ENCODE data around the gene TUBA4B. TPM values are rescaled to one million over a fixed set of nuclear protein-coding genes. Genes with fewer than 3 reads are reported as not detected.
A peak's percentile ranks its signal among the peaks of the same experiment; 100 is the strongest.

The TUBA4B gene
- total and polyA plus RNA-seq, 4 experiments from 2014 or later = not detected

GRCh38 chr2:219287580-219288265 is 34.7 kb downstream of the TUBA4B start:
- ChIA-PET POLR2A (ENCODE audit: partially characterized antibody) (interaction anchor here (1.0 to 1.3 kb wide), 2 partner anchors 70 to 111 kb away, joined by 4 to 5 read pairs; partner anchors contain the start of gene CNPPD1), CTCF (ENCODE audit: partially characterized antibody) (interaction anchor here (1.3 to 14.0 kb wide), 3 partner anchors 6 to 116 kb away, joined by 4 to 208 read pairs (median 4); no protein-coding TSS in a partner anchor)
- Histone ChIP-seq H3K4me3 (ENCODE audit: low read length in 2 of 2) (no peak overlapping the region), H3K9me3 (ENCODE audit: control insufficient read depth in 1 of 2, low read length in 2 of 2) (no peaks in the 10 kb centered on the region), H3K27ac (ENCODE audit: low read depth, low read length) (no peak overlapping the region), H3K27me3 (ENCODE audit: insufficient read depth, low read length) (no peaks in the 10 kb centered on the region), H3K36me3 (ENCODE audit: insufficient read depth, low read length) (peaks cover 32% of the 10 kb centered on the region), H3K4me1 (ENCODE audit: insufficient read depth, low read length) (no peaks in the 10 kb centered on the region)
- no peaks in the 10 kb centered on the region for H3K27me3 Mint-ChIP-seq
- H3K4me3 Mint-ChIP-seq = no peak overlapping the region
- peaks cover 14 to 33% of the 10 kb centered on the region in 2 donors for H3K36me3 Mint-ChIP-seq
- H3K9me3 Mint-ChIP-seq = no peaks in the 10 kb centered on the region
- H3K27ac Mint-ChIP-seq = peak overlapping the region in 6 of 7 donors; percentile 29 to 75 (median 46)
- DNase-seq = no peak
- intact Hi-C loops (cut with micrococcal nuclease) = no loop called here
- H3K4me1 Mint-ChIP-seq = peaks cover 0 to 6% (median 4%) of the 10 kb centered on the region in 4 donors

GRCh38 chr2:219289195-219289536 is 36.1 kb downstream of the TUBA4B start:
- Histone ChIP-seq H3K4me1 (ENCODE audit: insufficient read depth, low read length) (peaks cover under 1% of the 10 kb centered on the region), H3K27me3 (ENCODE audit: insufficient read depth, low read length) (no peaks in the 10 kb centered on the region), H3K4me3 (ENCODE audit: low read length in 2 of 2) (no peak overlapping the region), H3K27ac (ENCODE audit: low read depth, low read length) (no peak overlapping the region), H3K36me3 (ENCODE audit: insufficient read depth, low read length) (peaks cover 18% of the 10 kb centered on the region), H3K9me3 (ENCODE audit: control insufficient read depth in 1 of 2, low read length in 2 of 2) (no peaks in the 10 kb centered on the region)
- Mint-ChIP-seq H3K9me3 (no peaks in the 10 kb centered on the region), H3K36me3 (peaks cover 4 to 18% of the 10 kb centered on the region in 2 donors), H3K27ac (no peak overlapping the region), H3K4me1 (peaks cover 0 to 3% (median under 1%) of the 10 kb centered on the region in 4 donors), H3K4me3 (no peak overlapping the region), H3K27me3 (no peaks in the 10 kb centered on the region)
- ChIA-PET CTCF (ENCODE audit: partially characterized antibody) (interaction anchor here (0.7 to 1.8 kb wide), 2 partner anchors 116 to 130 kb away, joined by 3 to 4 read pairs; no protein-coding TSS in a partner anchor), POLR2A (ENCODE audit: partially characterized antibody) (interaction anchor here (8.6 kb wide), 1 partner anchor 10 kb away, joined by 119 read pairs; the partner anchor contains the start of gene DNAJB2)
- DNase-seq = no peak
- intact Hi-C loops (cut with micrococcal nuclease) = no loop called here

GRCh38 chr2:219289537-219290361 is 36.7 kb downstream of the TUBA4B start:
- H3K27ac Mint-ChIP-seq = no peak overlapping the region

GRCh38 chr2:219290381-219291171 is 37.5 kb downstream of the TUBA4B start:
- ChIA-PET CTCF (ENCODE audit: partially characterized antibody) (interaction anchor here (1.4 to 6.6 kb wide), 7 partner anchors 9 to 137 kb away, joined by 3 to 208 read pairs (median 4); partner anchors contain the start of gene DNAJB2), POLR2A (ENCODE audit: partially characterized antibody) (interaction anchor here (8.6 kb wide), 1 partner anchor 11 kb away, joined by 119 read pairs; the partner anchor contains the start of gene DNAJB2)
- intact Hi-C loops (cut with micrococcal nuclease) = no loop called here
- DNase-seq = no peak
- H3K27ac ChIP-seq (ENCODE audit: low read depth, low read length) = no peak overlapping the region
- peaks cover 4% of the 10 kb centered on the region for H3K36me3 ChIP-seq (ENCODE audit: insufficient read depth, low read length)
- H3K4me1 Mint-ChIP-seq = peaks cover 3 to 7% (median 5%) of the 10 kb centered on the region in 4 donors
- H3K9me3 Mint-ChIP-seq = no peaks in the 10 kb centered on the region
- no peaks in the 10 kb centered on the region for H3K27me3 ChIP-seq (ENCODE audit: insufficient read depth, low read length)
- no peak overlapping the region for H3K4me3 ChIP-seq (ENCODE audit: low read length in 2 of 2)
- H3K9me3 ChIP-seq (ENCODE audit: control insufficient read depth in 1 of 2, low read length in 2 of 2) = no peaks in the 10 kb centered on the region
- no peak overlapping the region for H3K27ac Mint-ChIP-seq
- H3K4me1 ChIP-seq (ENCODE audit: insufficient read depth, low read length) = peaks cover 12% of the 10 kb centered on the region
- no peak overlapping the region for H3K4me3 Mint-ChIP-seq
- H3K27me3 Mint-ChIP-seq = no peaks in the 10 kb centered on the region
- H3K36me3 Mint-ChIP-seq = peaks cover 0 to 10% of the 10 kb centered on the region in 2 donors

More at GRCh38 chr2:219289537-219290361, 36.7 kb downstream of the TUBA4B start:
- POLR2A ChIA-PET (ENCODE audit: partially characterized antibody) = interaction anchor here (8.6 kb wide), 1 partner anchor 10 kb away, joined by 119 read pairs; the partner anchor contains the start of gene DNAJB2
- peaks cover 4 to 17% of the 10 kb centered on the region in 2 donors for H3K36me3 Mint-ChIP-seq
- no peaks in the 10 kb centered on the region for H3K27me3 ChIP-seq (ENCODE audit: insufficient read depth, low read length)
- CTCF ChIA-PET (ENCODE audit: partially characterized antibody) = interaction anchor here (1.8 to 6.6 kb wide), 2 partner anchors 9 to 130 kb away, joined by 4 to 208 read pairs; partner anchors contain the start of gene DNAJB2
- no peaks in the 10 kb centered on the region for H3K27me3 Mint-ChIP-seq
- no peak overlapping the region for H3K27ac ChIP-seq (ENCODE audit: low read depth, low read length)
- intact Hi-C loops (cut with micrococcal nuclease) = no loop called here
- no peak overlapping the region for H3K4me3 Mint-ChIP-seq
- no peak for DNase-seq
- peaks cover 6% of the 10 kb centered on the region for H3K4me1 ChIP-seq (ENCODE audit: insufficient read depth, low read length)
- no peaks in the 10 kb centered on the region for H3K9me3 ChIP-seq (ENCODE audit: control insufficient read depth in 1 of 2, low read length in 2 of 2)
- no peaks in the 10 kb centered on the region for H3K9me3 Mint-ChIP-seq
- peaks cover 12% of the 10 kb centered on the region for H3K36me3 ChIP-seq (ENCODE audit: insufficient read depth, low read length)
- peaks cover 0 to 6% (median under 1%) of the 10 kb centered on the region in 4 donors for H3K4me1 Mint-ChIP-seq
- no peak overlapping the region for H3K4me3 ChIP-seq (ENCODE audit: low read length in 2 of 2)

GRCh38 chr2:219291394-219291793 is 38.4 kb downstream of the TUBA4B start:
- peaks cover under 1% of the 10 kb centered on the region for H3K36me3 ChIP-seq (ENCODE audit: insufficient read depth, low read length)
- no peak overlapping the region for H3K4me3 ChIP-seq (ENCODE audit: low read length in 2 of 2)
- H3K9me3 ChIP-seq (ENCODE audit: control insufficient read depth in 1 of 2, low read length in 2 of 2) = no peaks in the 10 kb centered on the region
- peaks cover 0 to 1% (median 0%) of the 10 kb centered on the region in 8 donors for H3K9me3 Mint-ChIP-seq
- H3K27ac ChIP-seq (ENCODE audit: low read depth, low read length) = no peak overlapping the region
- intact Hi-C loops (cut with micrococcal nuclease) = no loop called here
- H3K27me3 ChIP-seq (ENCODE audit: insufficient read depth, low read length) = no peaks in the 10 kb centered on the region
- H3K4me3 Mint-ChIP-seq = no peak overlapping the region
- H3K36me3 Mint-ChIP-seq = peaks cover 0 to 5% of the 10 kb centered on the region in 2 donors
- peaks cover 6 to 10% (median 7%) of the 10 kb centered on the region in 4 donors for H3K4me1 Mint-ChIP-seq
- H3K27me3 Mint-ChIP-seq = no peaks in the 10 kb centered on the region
- DNase-seq = no peak
- CTCF ChIA-PET (ENCODE audit: partially characterized antibody) = interaction anchor here (1.1 to 6.6 kb wide), 7 partner anchors 8 to 137 kb away, joined by 3 to 208 read pairs (median 5); partner anchors contain the start of gene DNAJB2
- H3K4me1 ChIP-seq (ENCODE audit: insufficient read depth, low read length) = peaks cover 12% of the 10 kb centered on the region
- POLR2A ChIA-PET (ENCODE audit: partially characterized antibody) = interaction anchor here (0.9 to 8.6 kb wide), 3 partner anchors 12 to 85 kb away, joined by 5 to 119 read pairs (median 68); partner anchors contain the start of genes DNAJB2, TUBA4A and TUBA4B
- H3K27ac Mint-ChIP-seq = no peak overlapping the region

- CTCF ChIA-PET (ENCODE audit: partially characterized antibody) = interaction anchor here (0.9 to 6.6 kb wide), 9 partner anchors 8 to 140 kb away, joined by 3 to 208 read pairs (median 5); partner anchors contain the start of genes DNAJB2, GLB1L, STK16 and TUBA4A
These were observed 39.0 kb downstream of the TUBA4B start for GRCh38 chr2:219291910-219292490.

More at GRCh38 chr2:219291910-219292490, 39.0 kb downstream of the TUBA4B start:
- Histone ChIP-seq H3K9me3 (ENCODE audit: control insufficient read depth in 1 of 2, low read length in 2 of 2) (no peaks in the 10 kb centered on the region), H3K4me1 (ENCODE audit: insufficient read depth, low read length) (peaks cover 12% of the 10 kb centered on the region), H3K27ac (ENCODE audit: low read depth, low read length) (no peak overlapping the region), H3K27me3 (ENCODE audit: insufficient read depth, low read length) (no peaks in the 10 kb centered on the region), H3K4me3 (ENCODE audit: low read length in 2 of 2) (no peak overlapping the region), H3K36me3 (ENCODE audit: insufficient read depth, low read length) (no peaks in the 10 kb centered on the region)
- peaks cover 0 to 3% (median 0%) of the 10 kb centered on the region in 8 donors for H3K9me3 Mint-ChIP-seq
- no peak overlapping the region for H3K4me3 Mint-ChIP-seq
- H3K27ac Mint-ChIP-seq = peak overlapping the region in 1 of 7 donors; percentile 37
- peaks cover 0 to 1% of the 10 kb centered on the region in 2 donors for H3K36me3 Mint-ChIP-seq
- no peaks in the 10 kb centered on the region for H3K27me3 Mint-ChIP-seq
- intact Hi-C loops (cut with micrococcal nuclease) = no loop called here
- H3K4me1 Mint-ChIP-seq = peaks cover 6 to 12% (median 7%) of the 10 kb centered on the region in 4 donors
- POLR2A ChIA-PET (ENCODE audit: partially characterized antibody) = interaction anchor here (0.9 to 8.6 kb wide), 4 partner anchors 13 to 86 kb away, joined by 5 to 119 read pairs (median 52); partner anchors contain the start of genes DNAJB2, TUBA4A and TUBA4B
- DNase-seq = no peak
